HepG2 (cell line): ENCODE measurements around the gene BLOC1S4. TPM values are rescaled to one million over a fixed set of nuclear protein-coding genes. Genes with fewer than 3 reads are reported as not detected.

Experiments used
- ATAC-seq: fragments of 200-7000 bp; cut with Tn5 transposase; 3 replicates; pipeline ENCODE4 v1.9.1; 2020; ENCODE audit warnings: mild to moderate bottlenecking, moderate library complexity
- BruUV-seq: library from RNA; stranded (reverse); fragments of 400-500 nt; replicated peaks from 2 replicates; lab custom pipeline; 2021; lab: Mats Ljungman, UMichigan
- CTCF ChIA-PET: fragments of 300-600 bp; formaldehyde crosslinking; extraction: SDS; loops from one replicate; lab custom pipeline; 2021; ENCODE audit warnings: low total read pairs, inconsistent platforms, low intra/inter-chr PET ratio; lab: Yijun Ruan, JAX
- POLR2A ChIA-PET: fragments of 350-600 bp; sonication (Branson Sonifier 250); formaldehyde crosslinking; loops from one replicate; lab custom pipeline; 2020; ENCODE audit warnings: antibody characterized with exemption, inconsistent platforms; lab: Yijun Ruan, JAX
- DNase-seq: peaks from one replicate; pipeline ENCODE4 v3.0.0-alpha.2; 2015; ENCODE audit warnings: low spot score
- FAIRE-seq: peaks from 3 replicates; lab custom pipeline; 2011; peaks lifted over from hg19 to GRCh38; lab: Jason Lieb, UNC
- H2AFZ ChIP-seq: one replicate; pipeline ENCODE4 v1.6.1; 2011; ENCODE audit warnings: low read length, inconsistent platforms
- H3K27ac ChIP-seq: fragments of 300-600 bp; 3 replicates; pipeline ENCODE4 v1.8.0; 2011; ENCODE audit warnings: mixed run types, mild to moderate bottlenecking, mixed read lengths, low read length, inconsistent platforms; ENCODE audit not compliant: insufficient read depth; ENCODE audit errors: extremely low read length
- H3K27me3 ChIP-seq, 2 experiments: fragments of 200-600 bp in 1 of 2; 2 replicates in 1 of 2; 3 replicates in 1 of 2; pipeline versions ENCODE4 v1.6.0 to v1.8.0; 2011; ENCODE audit warnings: low read length in 2 of 2, mild to moderate bottlenecking in 2 of 2, moderate library complexity in 2 of 2, inconsistent platforms in 1 of 2; ENCODE audit not compliant: insufficient read depth in 2 of 2, control insufficient read depth in 1 of 2
- H3K36me3 ChIP-seq, 2 experiments: fragments of 200-600 bp in 1 of 2; replicated peaks in 1 of 2; 2 replicates in 1 of 2; 3 replicates in 1 of 2; pipeline versions ENCODE4 v1.5.1 to v1.8.0; 2011; ENCODE audit warnings: low read length in 2 of 2, inconsistent platforms in 1 of 2; ENCODE audit not compliant: insufficient read depth in 2 of 2, control insufficient read depth in 1 of 2
- H3K4me1 ChIP-seq: 2 replicates; pipeline ENCODE4 v1.5.1; 2012; ENCODE audit warnings: low read length, inconsistent platforms; ENCODE audit not compliant: insufficient read depth
- H3K4me2 ChIP-seq: 2 replicates; pipeline ENCODE4 v1.6.0; 2011; ENCODE audit warnings: low read depth, low read length, inconsistent platforms
- H3K4me3 ChIP-seq, 3 experiments: fragments of 200-600 bp in 1 of 3; sonication (generic), shearing (Covaris generic) in 1 of 3; replicated peaks in 1 of 3; 2 replicates each; pipeline ENCODE4 v1.5.1; 2011 to 2016; ENCODE audit warnings: low read length in 3 of 3, inconsistent platforms in 2 of 3, low read depth in 2 of 3, mild to moderate bottlenecking in 2 of 3, control low read depth in 1 of 3, mixed read lengths in 1 of 3; ENCODE audit not compliant: insufficient read depth in 1 of 3
- H3K79me2 ChIP-seq: one replicate; pipeline ENCODE4 v1.6.1; 2011; ENCODE audit warnings: low read length, inconsistent platforms; ENCODE audit not compliant: insufficient read depth
- H3K9ac ChIP-seq: 2 replicates; pipeline ENCODE4 v1.6.0; 2011; ENCODE audit warnings: mild to moderate bottlenecking, low read depth, low read length, inconsistent platforms; ENCODE audit not compliant: insufficient read depth
- H3K9me3 ChIP-seq: 2 replicates; pipeline ENCODE4 v1.5.1; 2012; ENCODE audit warnings: mild to moderate bottlenecking, low read length
- H4K20me1 ChIP-seq: 2 replicates; pipeline ENCODE4 v1.6.0; 2011; ENCODE audit warnings: inconsistent platforms, mild to moderate bottlenecking, low read length, moderate library complexity; ENCODE audit not compliant: insufficient read depth
- AGO2 ChIP-seq: fragments of 200-400 bp; formaldehyde crosslinking; optimal IDR thresholded peaks from 2 replicates; pipeline ENCODE3; 2017; ENCODE audit warnings: mild to moderate bottlenecking, low read depth, low read length, moderate library complexity
- NCOA5 ChIP-seq: sonication (generic); formaldehyde crosslinking; IDR thresholded peaks from 2 replicates; pipeline ENCODE4 v1.4.0; 2020; ENCODE audit warnings: missing genetic modification reagents
- PHB2 ChIP-seq: fragments of 450-650 bp; IDR thresholded peaks from 2 replicates; pipeline ENCODE4 v1.6.1; 2018; ENCODE audit not compliant: partially characterized antibody
- PITX1 ChIP-seq: sonication (generic); formaldehyde crosslinking; IDR thresholded peaks from 2 replicates; pipeline ENCODE4 v1.5.1; 2020; ENCODE audit warnings: mild to moderate bottlenecking, missing genetic modification reagents
- POLR2AphosphoS2 ChIP-seq: IDR thresholded peaks from 2 replicates; pipeline ENCODE4 v1.6.1; 2011; ENCODE audit warnings: low read depth, low read length, improper control_type of control experiment
- TEAD3 ChIP-seq: optimal IDR thresholded peaks from 2 replicates; pipeline ENCODE3; 2016; ENCODE audit warnings: borderline replicate concordance
- TRAFD1 ChIP-seq: sonication (generic); formaldehyde crosslinking; IDR thresholded peaks from 2 replicates; pipeline ENCODE4 v1.5.1; 2020; ENCODE audit warnings: missing genetic modification reagents, mild to moderate bottlenecking, borderline replicate concordance
- USF2 ChIP-seq, 2 experiments: sonication (generic) in 1 of 2; formaldehyde crosslinking in 1 of 2; IDR thresholded peaks; 2 replicates each; pipeline versions ENCODE4 v1.5.1 to v1.6.1; 2011 to 2020; ENCODE audit warnings: borderline replicate concordance in 1 of 2, low read depth in 1 of 2, low read length in 1 of 2, mild to moderate bottlenecking in 1 of 2, missing genetic modification reagents in 1 of 2, moderate library complexity in 1 of 2
- ZBTB33 ChIP-seq: sonication (generic); formaldehyde crosslinking; IDR thresholded peaks from 2 replicates; pipeline ENCODE4 v1.4.0; 2020; ENCODE audit warnings: missing genetic modification reagents
- ZMYM3 ChIP-seq: sonication (generic); formaldehyde crosslinking; IDR thresholded peaks from 2 replicates; pipeline ENCODE4 v1.5.1; 2020; ENCODE audit warnings: mild to moderate bottlenecking, missing genetic modification reagents
- ZMYM4 ChIP-seq: sonication (generic); formaldehyde crosslinking; IDR thresholded peaks from 2 replicates; pipeline ENCODE4 v1.8.1; 2023; ENCODE audit warnings: mild to moderate bottlenecking, missing genetic modification reagents
- ZNF280D ChIP-seq: sonication (generic); formaldehyde crosslinking; IDR thresholded peaks from 2 replicates; pipeline ENCODE4 v1.5.1; 2020; ENCODE audit warnings: mild to moderate bottlenecking, missing genetic modification reagents
- WGBS: methylation state at CpG from one replicate; pipeline ENCODE4 v1.1.6; 2017; ENCODE audit warnings: low lambda C conversion rate; 5-methylcytosine and 5-hydroxymethylcytosine counted together
- in situ Hi-C: cut with HindIII; loops from 2 replicates; pipeline ENCODE4 v1.10.0; 2017; ENCODE audit warnings: low pct_unique_long_range_greater_than_20kb; ENCODE audit not compliant: extremely low pct_ligation_motif_present
- intact Hi-C: fragments of 100-400 bp; cut with micrococcal nuclease; formaldehyde crosslinking; loops from one replicate; pipeline ENCODE4 v1.10.0; 2022; ENCODE audit not compliant: unreplicated experiment
- polyA plus RNA-seq, 8 experiments: library from polyadenylated mRNA; depleted of rRNA in 3 of 8; stranded (reverse) in 7 of 8; unstranded in 1 of 8; fragments of >200 nt; fragmentation: Illumina TruSeq in 4 of 8; extraction: Trizol in 4 of 8; gene quantifications; 2 replicates each; pipeline versions ENCODE4 v1.2.1 to v1.2.3, GENCODE V29; 2011 to 2016; ENCODE audit warnings: low read depth in 4 of 8, missing spikeins in 1 of 8, mixed read lengths in 1 of 8; ENCODE audit not compliant: insufficient read depth in 1 of 8
- total RNA-seq, 5 experiments: library from RNA; depleted of rRNA; stranded (reverse); fragments of >200 nt; fragmentation: Illumina TruSeq; extraction: Trizol; gene quantifications; 2 replicates each; pipeline ENCODE4 v1.2.3, GENCODE V29; 2016; ENCODE audit warnings: low read depth in 1 of 5

Gene BLOC1S4
- total and polyA plus RNA-seq, 2 of the 13 experiments (the other 11 are each of a cell fraction or from before 2014, with no cell fraction given) = 15.5 to 20.9 TPM

GRCh38 chr4:6680372-6681034 lies 35.5 kb upstream of the BLOC1S4 start:
- H2AFZ ChIP-seq = no peak overlapping the region
- intact Hi-C loops = loop anchor here (10.0 kb wide), 1 partner anchor 56 kb away; no protein-coding TSS in a partner anchor
- ATAC-seq (peak; percentile 52), FAIRE-seq (no peak), DNase-seq (no peak)
- peaks cover 8% of the 10 kb centered on the region for H4K20me1 ChIP-seq
- no peaks in the 10 kb centered on the region for H3K27me3 ChIP-seq
- CTCF ChIA-PET = interaction anchor here (1.6 kb wide), 1 partner anchor 8 kb away, joined by 4 read pairs; no protein-coding TSS in a partner anchor
- no peak overlapping the region for H3K27ac ChIP-seq
- in situ Hi-C loops = no loop called here
- peaks cover 22% of the 10 kb centered on the region for H3K79me2 ChIP-seq
- no peak overlapping the region for H3K9ac ChIP-seq
- H3K4me2 ChIP-seq = no peak overlapping the region
- H3K9me3 ChIP-seq = no peaks in the 10 kb centered on the region
- POLR2A ChIA-PET = interaction anchor here (1.3 kb wide), 2 partner anchors 9 to 14 kb away, joined by 6 to 10 read pairs; partner anchors contain the start of gene S100P
- H3K4me3 ChIP-seq = no peak overlapping the region
- 94% methylated on average over 7 of the region's 10 CpGs for WGBS
- H3K4me1 ChIP-seq = peaks cover 50% of the 10 kb centered on the region
- no TSS peak for BruUV-seq
- H3K36me3 ChIP-seq = peaks cover 0 to 9% of the 10 kb centered on the region in 2 experiments; a peak in 2 of 5 replicates
- TF ChIP-seq PHB2 (no peak), ZMYM4 (CRISPR knock-in tag) (no peak), ZMYM3 (peak; percentile 76; the same call in 1 of the 2 replicates), PITX1 (CRISPR knock-in tag) (no peak), TRAFD1 (no peak), ZBTB33 (CRISPR knock-in tag) (peak; percentile 98), POLR2AphosphoS2 (no peak), NCOA5 (no peak), AGO2 (no peak), ZNF280D (CRISPR knock-in tag) (peak; percentile 31; the same call in 1 of the 2 replicates), USF2 (IDR thresholded peaks at IDR 0.05; ENCODE audit: low read depth, low read length) (no peak), USF2 (CRISPR knock-in tag; IDR thresholded peaks at IDR 0.05; ENCODE audit: borderline replicate concordance) (no peak), TEAD3 (no peak)
